Effector memory CD4-positive, alpha-beta T cell (primary cell): Measurements from ENCODE around the gene TPPP3.

Experiments used
- DNase-seq, 3 donors: peaks; one replicate each; pipeline ENCODE4 v3.0.0-alpha.2; 2020
- H3K27ac ChIP-seq: 2 replicates; pipeline ENCODE4 v1.7.0; 2013; ENCODE audit warnings: mild to moderate bottlenecking, low read length, moderate library complexity; ENCODE audit not compliant: insufficient read depth, poor library complexity, severe bottlenecking
- H3K27me3 ChIP-seq: replicated peaks from 2 replicates; pipeline ENCODE4 v1.7.0; 2013; ENCODE audit warnings: mild to moderate bottlenecking, low read length; ENCODE audit not compliant: insufficient read depth, control insufficient read depth, poor library complexity, severe bottlenecking
- H3K36me3 ChIP-seq: 2 replicates; pipeline ENCODE4 v1.7.0; 2013; ENCODE audit warnings: mild to moderate bottlenecking, low read length, moderate library complexity; ENCODE audit not compliant: control insufficient read depth, insufficient read depth
- H3K4me1 ChIP-seq: 2 replicates; pipeline ENCODE4 v1.7.0; 2013; ENCODE audit warnings: low read length, mild to moderate bottlenecking; ENCODE audit not compliant: control insufficient read depth, insufficient read depth, poor library complexity, severe bottlenecking
- H3K4me3 ChIP-seq: 2 replicates; pipeline ENCODE4 v1.7.0; 2013; ENCODE audit warnings: low read length, low read depth, mild to moderate bottlenecking; ENCODE audit not compliant: insufficient read depth, poor library complexity, severe bottlenecking
- H3K9me3 ChIP-seq: 2 replicates; pipeline ENCODE4 v1.7.0; 2013; ENCODE audit warnings: mild to moderate bottlenecking, low read length, moderate library complexity; ENCODE audit not compliant: control insufficient read depth
- total RNA-seq, 3 donors: gene quantifications; one replicate each; lab custom pipeline; 2026; lab: John Stamatoyannopoulos, UW

The TPPP3 gene
- 0 reads per million in 3 donors for total RNA-seq

- Histone ChIP-seq H3K4me3 (peak within 1 kb of the TSS; percentile 40), H3K36me3 (no peaks in the 10 kb centered on the region), H3K9me3 (no peaks in the 10 kb centered on the region), H3K27me3 (peaks cover 31% of the 10 kb centered on the region), H3K27ac (no peak within 1 kb of the TSS), H3K4me1 (peaks cover 15% of the 10 kb centered on the region)
- DNase-seq, result peak in 1 of 3 donors; percentile 28
Measured at GRCh38 chr16:67393111-67393787, at the start of gene TPPP3. Gene TPPP3, minus strand, starts transcription at chr16:67393498. Its CDS starts 2,387 bp downstream, at chr16:67391111.

DNA sequence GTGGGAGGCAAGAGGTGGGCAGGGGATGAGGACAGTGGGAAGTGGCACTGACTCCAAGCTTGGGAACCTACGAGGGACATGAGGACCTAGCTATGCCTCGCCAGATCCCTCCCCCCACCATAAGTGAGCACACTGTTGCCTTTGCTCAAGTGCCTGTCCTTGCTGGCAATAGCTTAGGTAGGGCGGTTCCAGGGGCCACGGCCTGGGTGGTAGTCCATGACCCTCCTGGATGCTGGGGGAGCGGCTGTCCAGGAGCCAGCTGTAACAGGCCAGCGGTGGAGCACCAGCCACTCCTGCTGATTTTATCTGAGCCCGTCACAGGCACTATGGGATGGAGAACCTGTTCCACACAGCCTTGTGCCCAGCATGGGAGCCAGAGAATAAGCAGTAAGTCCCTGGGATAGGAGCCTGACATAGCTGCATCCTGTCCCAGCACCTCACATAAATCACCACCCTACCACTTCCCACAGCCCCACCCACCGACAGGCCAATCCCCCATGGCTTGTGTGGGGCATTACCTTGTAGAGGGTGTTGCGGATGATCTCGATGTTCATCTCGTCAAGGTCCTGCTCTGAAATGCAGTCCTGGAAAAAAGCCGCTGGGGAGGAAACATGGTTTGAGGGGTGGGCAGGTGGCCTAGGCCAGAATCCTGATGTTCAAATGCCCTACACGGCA, 49.4 kb upstream of the TPPP3 start:
- Histone ChIP-seq H3K27me3 (no peaks in the 10 kb centered on the region), H3K27ac (no peak overlapping the region), H3K4me3 (no peak overlapping the region), H3K9me3 (no peaks in the 10 kb centered on the region), H3K4me1 (no peaks in the 10 kb centered on the region), H3K36me3 (peaks cover 54% of the 10 kb centered on the region)
- DNase-seq, result no peak

DNA sequence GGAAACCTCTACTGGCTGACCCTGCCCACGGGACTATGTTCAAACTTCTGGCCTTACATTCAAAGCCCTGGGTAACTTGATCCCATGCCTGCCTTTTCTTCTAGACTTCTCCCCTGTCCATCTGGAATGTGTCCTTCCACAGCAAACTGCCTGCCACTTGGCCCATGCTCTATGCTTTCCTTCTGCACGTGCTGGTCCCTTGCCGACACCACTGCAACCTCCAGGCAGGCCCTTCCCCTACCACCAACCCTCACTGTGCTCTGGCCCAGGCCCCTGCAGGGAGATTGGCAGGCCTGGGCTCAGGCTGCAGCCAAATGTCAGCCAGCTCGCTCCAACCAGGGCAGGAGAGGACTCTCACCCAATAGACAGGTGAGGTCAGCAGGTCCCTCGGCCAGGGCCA, 48.6 kb upstream of the TPPP3 start:
- Histone ChIP-seq H3K27me3 (no peaks in the 10 kb centered on the region), H3K36me3 (peaks cover 56% of the 10 kb centered on the region), H3K9me3 (no peaks in the 10 kb centered on the region), H3K4me3 (no peak overlapping the region), H3K27ac (no peak overlapping the region), H3K4me1 (no peaks in the 10 kb centered on the region)
- no peak for DNase-seq

DNA sequence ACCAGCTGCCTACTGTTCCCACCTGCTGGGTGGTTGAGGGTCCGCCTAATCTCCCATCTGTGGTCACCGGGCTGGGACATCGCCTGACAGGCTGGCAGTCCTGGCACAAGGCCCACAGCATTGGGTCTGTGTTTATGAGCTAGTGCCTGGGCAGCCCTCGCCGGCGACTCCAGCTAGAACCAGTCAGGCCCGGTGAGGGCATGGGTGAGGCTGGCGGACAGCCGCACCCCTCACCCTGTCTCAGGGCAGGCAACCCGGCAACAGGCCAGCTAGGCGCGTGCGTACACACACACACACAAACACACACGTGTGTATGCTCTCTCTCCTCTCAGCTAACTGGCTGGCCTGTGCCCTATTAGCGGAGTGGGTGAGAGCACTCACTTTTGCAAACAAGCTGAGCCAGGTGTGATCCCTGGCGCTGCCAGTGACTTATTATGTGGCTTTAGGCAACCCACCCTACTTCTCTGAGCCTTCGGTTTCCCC, 48.0 kb upstream of the TPPP3 start:
- H3K9me3 ChIP-seq, result no peaks in the 10 kb centered on the region
- no peaks in the 10 kb centered on the region for H3K4me1 ChIP-seq
- no peak overlapping the region for H3K27ac ChIP-seq
- no peaks in the 10 kb centered on the region for H3K27me3 ChIP-seq
- no peak for DNase-seq
- H3K36me3 ChIP-seq, result peaks cover 54% of the 10 kb centered on the region
- no peak overlapping the region for H3K4me3 ChIP-seq

DNA sequence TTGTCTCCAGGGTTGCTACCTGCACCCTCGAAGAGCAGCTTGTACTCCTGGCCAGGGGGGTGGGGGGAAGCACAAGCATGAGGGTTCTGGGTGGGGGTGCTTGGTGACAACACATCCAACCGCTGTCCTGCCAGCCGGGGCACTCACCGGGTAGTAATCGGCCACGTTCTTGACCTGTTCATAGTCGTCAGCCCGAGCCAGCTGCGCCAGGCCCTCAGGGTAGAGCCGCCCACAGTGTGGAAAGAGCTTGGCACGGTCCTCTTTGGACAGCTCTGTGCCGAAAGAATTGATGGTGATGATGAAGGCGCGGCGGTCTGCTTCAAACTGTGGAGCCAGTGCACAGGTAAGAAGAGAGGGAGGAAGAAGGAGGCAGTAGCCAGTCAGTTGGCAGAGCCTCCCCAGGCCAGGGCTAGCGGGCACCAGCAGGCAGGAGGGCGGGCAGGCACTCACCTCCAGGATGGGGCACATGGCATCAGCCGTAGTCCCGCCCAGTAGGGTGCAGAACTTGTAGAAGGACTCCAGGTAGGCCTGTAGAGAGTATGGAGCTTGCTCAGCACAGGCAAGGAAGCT, 45.6 kb upstream of the TPPP3 start:
- H3K4me1 ChIP-seq, result no peaks in the 10 kb centered on the region
- H3K27me3 ChIP-seq, result no peaks in the 10 kb centered on the region
- H3K27ac ChIP-seq, result no peak overlapping the region
- peaks cover 46% of the 10 kb centered on the region for H3K36me3 ChIP-seq
- DNase-seq, result no peak
- no peaks in the 10 kb centered on the region for H3K9me3 ChIP-seq
- H3K4me3 ChIP-seq, result no peak overlapping the region

DNA sequence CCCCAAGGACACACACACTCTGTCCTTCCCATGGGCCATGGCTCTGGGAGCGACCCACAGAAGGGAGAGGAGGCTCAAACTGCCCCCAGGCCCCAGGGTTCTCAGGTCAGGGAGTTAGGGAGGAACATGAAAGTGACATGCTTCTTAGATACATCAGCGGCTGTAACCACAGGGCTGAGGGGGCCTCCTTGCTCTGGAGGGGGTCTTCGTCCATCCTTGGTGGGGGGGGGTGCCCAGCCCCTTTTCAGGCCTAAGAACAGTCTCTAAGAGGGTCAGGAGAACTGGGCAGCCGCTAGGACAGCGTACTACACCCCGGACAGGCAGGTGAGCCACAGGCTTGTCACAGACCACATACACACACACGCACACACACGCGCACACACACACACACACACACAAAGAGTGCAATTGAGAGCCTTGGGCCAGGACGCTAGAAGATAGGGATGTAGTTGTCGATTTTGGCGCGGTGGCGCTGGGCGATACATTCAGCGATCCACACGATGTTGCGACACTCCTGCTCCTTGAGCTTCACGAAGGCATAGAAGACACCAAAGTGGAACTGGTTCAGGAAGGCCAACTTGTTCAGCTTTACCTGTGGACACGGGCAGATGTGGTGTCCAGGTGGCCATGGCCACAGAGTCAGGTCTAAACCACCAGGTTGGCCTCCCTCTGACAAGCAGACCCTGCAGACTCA, 44.9 kb upstream of the TPPP3 start:
- peaks cover 40% of the 10 kb centered on the region for H3K36me3 ChIP-seq
- no peaks in the 10 kb centered on the region for H3K4me1 ChIP-seq
- H3K27me3 ChIP-seq, result no peaks in the 10 kb centered on the region
- no peak overlapping the region for H3K4me3 ChIP-seq
- H3K27ac ChIP-seq, result no peak overlapping the region
- no peaks in the 10 kb centered on the region for H3K9me3 ChIP-seq
- DNase-seq, result no peak

- no peak overlapping the region for H3K27ac ChIP-seq
- H3K9me3 ChIP-seq, result no peaks in the 10 kb centered on the region
- no peaks in the 10 kb centered on the region for H3K27me3 ChIP-seq
- no peak overlapping the region for H3K4me3 ChIP-seq
- no peaks in the 10 kb centered on the region for H3K4me1 ChIP-seq
- DNase-seq, result no peak
- H3K36me3 ChIP-seq, result peaks cover 33% of the 10 kb centered on the region
Measured at GRCh38 chr16:67437513-67437912, 44.2 kb upstream of the TPPP3 start.

DNA sequence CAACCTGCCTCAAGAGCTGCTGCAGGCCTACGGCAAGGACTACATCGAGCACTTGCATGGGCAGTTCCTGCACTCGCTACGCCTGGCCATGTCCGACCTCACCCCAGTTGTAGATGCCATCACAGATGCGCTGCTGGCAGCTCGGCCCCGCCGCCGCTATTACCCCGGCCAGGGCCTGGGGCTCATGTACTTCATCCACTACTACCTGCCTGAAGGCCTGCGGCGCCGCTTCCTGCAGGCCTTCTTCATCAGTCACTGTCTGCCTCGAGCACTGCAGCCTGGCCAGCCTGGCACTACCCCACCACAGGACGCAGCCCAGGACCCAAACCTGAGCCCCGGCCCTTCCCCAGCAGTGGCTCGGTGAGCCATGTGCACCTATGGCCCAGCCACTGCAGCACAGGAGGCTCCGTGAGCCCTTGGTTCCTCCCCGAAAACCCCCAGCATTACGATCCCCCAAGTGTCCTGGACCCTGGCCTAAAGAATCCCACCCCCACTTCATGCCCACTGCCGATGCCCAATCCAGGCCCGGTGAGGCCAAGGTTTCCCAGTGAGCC, 43.4 kb upstream of the TPPP3 start:
- Histone ChIP-seq H3K9me3 (no peaks in the 10 kb centered on the region), H3K27me3 (no peaks in the 10 kb centered on the region), H3K36me3 (peaks cover 32% of the 10 kb centered on the region), H3K4me3 (no peak overlapping the region), H3K4me1 (no peaks in the 10 kb centered on the region), H3K27ac (no peak overlapping the region)
- DNase-seq, result no peak

DNA sequence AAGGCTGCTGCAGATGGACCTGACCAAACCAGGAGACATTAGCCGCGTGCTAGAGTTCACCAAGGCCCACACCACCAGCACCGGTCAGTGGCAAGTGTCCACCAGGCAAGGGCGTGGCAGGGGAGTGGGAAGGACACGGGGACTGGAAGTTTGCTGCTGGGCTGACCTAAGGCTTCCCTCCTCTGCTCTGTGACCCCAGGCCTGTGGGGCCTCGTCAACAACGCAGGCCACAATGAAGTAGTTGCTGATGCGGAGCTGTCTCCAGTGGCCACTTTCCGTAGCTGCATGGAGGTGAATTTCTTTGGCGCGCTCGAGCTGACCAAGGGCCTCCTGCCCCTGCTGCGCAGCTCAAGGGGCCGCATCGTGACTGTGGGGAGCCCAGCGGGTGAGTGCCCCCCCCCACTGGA, 42.5 kb upstream of the TPPP3 start:
- peaks cover 27% of the 10 kb centered on the region for H3K36me3 ChIP-seq
- DNase-seq, result no peak
- no peaks in the 10 kb centered on the region for H3K27me3 ChIP-seq
- H3K4me1 ChIP-seq, result no peaks in the 10 kb centered on the region
- H3K9me3 ChIP-seq, result no peaks in the 10 kb centered on the region
- no peak overlapping the region for H3K4me3 ChIP-seq
- H3K27ac ChIP-seq, result no peak overlapping the region
